ENCODE results near the gene RALGPS1. TPM values are rescaled to one million over a fixed set of nuclear protein-coding genes. Genes with fewer than 3 reads are reported as not detected.

Gene RALGPS1
- total and polyA plus RNA-seq, 7 donors: 6.6 to 18.6 (median 11.4) TPM

GRCh38 chr9:126971261-126971660, 56.7 kb downstream of the RALGPS1 start:
- no peak for DNase-seq
- Histone ChIP-seq H3K27me3 (no peaks in the 10 kb centered on the region), H3K27ac (no peak overlapping the region), H3K36me3 (no peaks in the 10 kb centered on the region), H3K4me1 (peaks cover 0 to 8% (median 3%) of the 10 kb centered on the region in 4 donors), H3K9me3 (no peaks in the 10 kb centered on the region), H3K4me3 (no peak overlapping the region)
- intact Hi-C loops (cut with DNase I): no loop called here
- 97 to 98% methylated on average over 2 of the region's 2 CpGs for WGBS, 2 donors
- TF ChIP-seq CTCF (IDR thresholded peaks at IDR 0.05): no peak
- TF ChIP-seq POLR2A (IDR thresholded peaks at IDR 0.05): no peak
- TF ChIP-seq EP300 (IDR thresholded peaks at IDR 0.05): no peak
- TF ChIP-seq POLR2AphosphoS5 (IDR thresholded peaks at IDR 0.05): no peak

- no peaks in the 10 kb centered on the region for H3K36me3 ChIP-seq
- intact Hi-C loops (cut with DNase I): no loop called here
- H3K9me3 ChIP-seq: no peaks in the 10 kb centered on the region
- H3K27ac ChIP-seq: no peak overlapping the region
- no peaks in the 10 kb centered on the region for H3K27me3 ChIP-seq
- no peak for DNase-seq
- WGBS, 2 donors: 92 to 94% methylated on average over 10 of the region's 10 CpGs
- H3K4me3 ChIP-seq: no peak overlapping the region
- TF ChIP-seq CTCF (IDR thresholded peaks at IDR 0.05): no peak
- TF ChIP-seq EP300 (IDR thresholded peaks at IDR 0.05): no peak
- no peak for TF ChIP-seq POLR2A (IDR thresholded peaks at IDR 0.05)
- TF ChIP-seq POLR2AphosphoS5 (IDR thresholded peaks at IDR 0.05): no peak
- H3K4me1 ChIP-seq: peaks cover 0 to 17% (median 7%) of the 10 kb centered on the region in 4 donors
Measured at GRCh38 chr9:126973651-126974529, 59.3 kb downstream of the RALGPS1 start.

- Histone ChIP-seq H3K27me3 (no peaks in the 10 kb centered on the region), H3K4me3 (no peak overlapping the region), H3K4me1 (peaks cover 0 to 17% (median 7%) of the 10 kb centered on the region in 4 donors), H3K36me3 (no peaks in the 10 kb centered on the region), H3K9me3 (no peaks in the 10 kb centered on the region), H3K27ac (no peak overlapping the region)
- DNase-seq: no peak
- intact Hi-C loops (cut with DNase I): no loop called here
- TF ChIP-seq POLR2AphosphoS5 (IDR thresholded peaks at IDR 0.05): no peak
- TF ChIP-seq CTCF (IDR thresholded peaks at IDR 0.05): no peak
- TF ChIP-seq EP300 (IDR thresholded peaks at IDR 0.05): no peak
- no peak for TF ChIP-seq POLR2A (IDR thresholded peaks at IDR 0.05)
- WGBS, 2 donors: 86 to 90% methylated on average over 6 of the region's 6 CpGs
Measured at GRCh38 chr9:126974594-126974993, 60.0 kb downstream of the RALGPS1 start.

- WGBS, 2 donors: 84 to 90% methylated on average over 8 of the region's 8 CpGs
- Histone ChIP-seq H3K4me1 (peaks cover 0 to 17% (median 7%) of the 10 kb centered on the region in 4 donors), H3K27me3 (no peaks in the 10 kb centered on the region), H3K36me3 (no peaks in the 10 kb centered on the region), H3K27ac (peak overlapping the region; percentile 16 to 44 (median 24)), H3K4me3 (no peak overlapping the region), H3K9me3 (no peaks in the 10 kb centered on the region)
- DNase-seq: no peak
- TF ChIP-seq POLR2A (IDR thresholded peaks at IDR 0.05): no peak
- TF ChIP-seq CTCF (IDR thresholded peaks at IDR 0.05): no peak
- TF ChIP-seq EP300 (IDR thresholded peaks at IDR 0.05): no peak
- no peak for TF ChIP-seq POLR2AphosphoS5 (IDR thresholded peaks at IDR 0.05)
- intact Hi-C loops (cut with DNase I): no loop called here
Measured at GRCh38 chr9:126975327-126976220, 61.0 kb downstream of the RALGPS1 start.

Measured in sigmoid colon (tissue), 7 donors.